Measurements from ENCODE around the gene POU3F4. TPM values are rescaled to one million over a fixed set of nuclear protein-coding genes. Genes with fewer than 3 reads are reported as not detected.

POU3F4 gene
- total RNA-seq, 4 donors from 2014 or later = not detected

DNA sequence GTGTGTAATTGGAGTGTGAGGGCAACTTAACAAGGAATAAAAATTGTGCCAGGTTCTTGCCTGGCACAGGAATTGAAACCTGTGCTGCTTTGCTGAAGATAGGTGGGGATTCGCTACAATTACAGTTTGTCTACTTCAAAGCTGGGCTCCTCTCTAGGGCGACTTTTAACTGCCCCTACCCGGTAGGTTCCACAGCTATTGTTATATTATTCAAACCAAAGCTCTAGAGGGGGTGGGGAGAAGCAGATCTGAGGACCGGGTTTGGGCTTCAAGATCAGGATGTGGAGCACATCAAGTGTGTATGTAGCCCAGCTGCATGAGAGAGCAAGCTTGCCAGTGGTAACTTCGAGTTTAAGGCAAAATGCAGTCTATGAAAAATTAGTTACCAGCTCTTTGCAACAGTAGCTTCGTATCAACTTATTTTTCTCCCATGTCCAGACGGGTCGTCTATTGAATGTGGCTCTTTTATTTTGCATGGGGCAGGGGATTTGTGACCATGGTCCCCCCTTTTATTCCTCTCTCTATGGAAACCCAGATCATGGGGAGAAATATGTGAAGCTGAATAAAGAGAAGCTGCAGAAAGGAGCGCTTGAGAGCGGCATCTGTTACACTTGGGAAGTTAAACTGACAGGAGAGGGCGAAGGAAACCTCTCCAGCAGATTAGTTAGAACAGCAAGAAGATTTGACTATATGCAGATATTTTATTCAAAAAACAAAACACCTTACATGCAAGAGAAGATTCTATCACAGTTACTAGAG is 3.2 kb upstream of the POU3F4 start:
- Histone ChIP-seq H3K4me3 (no peak overlapping the region), H3K36me3 (no peaks in the 10 kb centered on the region), H3K27me3 (peaks cover 72% of the 10 kb centered on the region), H3K4me1 (no peaks in the 10 kb centered on the region), H3K27ac (no peak overlapping the region), H3K9me3 (no peaks in the 10 kb centered on the region)
- DNase-seq (ENCODE audit: low spot score in 2 of 2) = no peak
- no peak for TF ChIP-seq EP300 (IDR thresholded peaks at IDR 0.05)
- TF ChIP-seq, protein P1, sequence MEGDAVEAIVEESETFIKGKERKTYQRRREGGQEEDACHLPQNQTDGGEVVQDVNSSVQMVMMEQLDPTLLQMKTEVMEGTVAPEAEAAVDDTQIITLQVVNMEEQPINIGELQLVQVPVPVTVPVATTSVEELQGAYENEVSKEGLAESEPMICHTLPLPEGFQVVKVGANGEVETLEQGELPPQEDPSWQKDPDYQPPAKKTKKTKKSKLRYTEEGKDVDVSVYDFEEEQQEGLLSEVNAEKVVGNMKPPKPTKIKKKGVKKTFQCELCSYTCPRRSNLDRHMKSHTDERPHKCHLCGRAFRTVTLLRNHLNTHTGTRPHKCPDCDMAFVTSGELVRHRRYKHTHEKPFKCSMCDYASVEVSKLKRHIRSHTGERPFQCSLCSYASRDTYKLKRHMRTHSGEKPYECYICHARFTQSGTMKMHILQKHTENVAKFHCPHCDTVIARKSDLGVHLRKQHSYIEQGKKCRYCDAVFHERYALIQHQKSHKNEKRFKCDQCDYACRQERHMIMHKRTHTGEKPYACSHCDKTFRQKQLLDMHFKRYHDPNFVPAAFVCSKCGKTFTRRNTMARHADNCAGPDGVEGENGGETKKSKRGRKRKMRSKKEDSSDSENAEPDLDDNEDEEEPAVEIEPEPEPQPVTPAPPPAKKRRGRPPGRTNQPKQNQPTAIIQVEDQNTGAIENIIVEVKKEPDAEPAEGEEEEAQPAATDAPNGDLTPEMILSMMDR (IDR thresholded peaks at IDR 0.05) = no peak
- TF ChIP-seq POLR2AphosphoS5 (IDR thresholded peaks at IDR 0.05) = no peak
- no peak for TF ChIP-seq POLR2A (IDR thresholded peaks at IDR 0.05)
- WGBS = 10% methylated on average over 11 of the region's 11 CpGs

DNA sequence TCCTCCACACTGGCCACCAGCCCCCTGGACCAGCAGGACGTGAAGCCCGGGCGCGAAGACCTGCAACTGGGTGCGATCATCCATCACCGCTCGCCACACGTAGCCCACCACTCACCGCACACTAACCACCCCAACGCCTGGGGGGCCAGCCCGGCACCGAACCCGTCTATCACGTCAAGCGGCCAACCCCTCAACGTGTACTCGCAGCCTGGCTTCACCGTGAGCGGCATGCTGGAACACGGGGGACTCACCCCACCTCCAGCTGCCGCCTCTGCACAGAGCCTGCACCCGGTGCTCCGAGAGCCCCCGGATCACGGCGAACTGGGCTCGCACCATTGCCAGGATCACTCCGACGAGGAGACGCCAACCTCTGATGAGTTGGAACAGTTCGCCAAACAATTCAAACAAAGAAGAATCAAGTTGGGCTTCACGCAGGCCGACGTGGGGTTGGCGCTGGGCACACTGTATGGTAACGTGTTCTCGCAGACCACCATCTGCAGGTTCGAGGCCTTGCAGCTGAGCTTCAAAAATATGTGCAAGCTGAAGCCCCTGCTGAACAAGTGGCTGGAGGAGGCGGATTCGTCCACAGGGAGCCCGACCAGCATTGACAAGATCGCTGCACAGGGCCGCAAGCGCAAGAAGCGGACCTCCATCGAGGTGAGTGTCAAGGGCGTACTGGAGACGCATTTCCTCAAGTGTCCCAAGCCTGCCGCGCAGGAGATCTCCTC is 600 bp downstream of the POU3F4 start:
- 36% methylated on average over 32 of the region's 50 CpGs for WGBS
- H3K4me1 ChIP-seq = peaks cover 5% of the 10 kb centered on the region
- no peaks in the 10 kb centered on the region for H3K9me3 ChIP-seq
- peak overlapping the region; percentile 28 for H3K4me3 ChIP-seq
- no peak overlapping the region for H3K27ac ChIP-seq
- H3K36me3 ChIP-seq = no peaks in the 10 kb centered on the region
- H3K27me3 ChIP-seq = peaks cover 66% of the 10 kb centered on the region
- DNase-seq (ENCODE audit: low spot score in 2 of 2) = no peak
- TF ChIP-seq EP300 (IDR thresholded peaks at IDR 0.05) (no peak), POLR2AphosphoS5 (IDR thresholded peaks at IDR 0.05) (no peak), POLR2A (IDR thresholded peaks at IDR 0.05) (no peak)
- TF ChIP-seq, protein P1 (IDR thresholded peaks at IDR 0.05) = no peak

DNA sequence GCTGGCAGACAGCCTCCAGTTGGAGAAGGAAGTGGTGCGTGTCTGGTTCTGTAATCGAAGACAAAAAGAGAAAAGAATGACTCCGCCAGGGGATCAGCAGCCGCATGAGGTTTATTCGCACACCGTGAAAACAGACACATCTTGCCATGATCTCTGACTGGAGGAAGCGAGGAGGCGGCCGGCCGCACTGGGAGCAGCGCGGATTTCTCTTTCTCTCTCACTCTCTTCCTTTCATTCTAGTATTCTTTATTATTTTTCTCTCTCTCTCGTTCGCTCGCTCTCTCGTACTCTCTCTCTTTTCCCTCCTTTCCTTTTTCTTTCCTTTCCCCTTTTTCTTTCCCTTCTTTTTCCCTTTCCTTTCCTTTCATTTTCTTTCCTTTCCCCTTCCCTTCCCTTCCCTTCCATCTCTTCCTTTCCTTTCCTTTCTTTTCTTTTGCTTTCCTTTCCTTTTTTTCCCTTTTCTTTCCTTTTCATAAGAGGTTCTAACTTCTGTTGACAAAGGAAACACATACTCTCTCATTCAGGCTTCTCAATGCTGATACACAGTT is 1.2 kb downstream of the POU3F4 start:
- H3K27me3 ChIP-seq = peaks cover 60% of the 10 kb centered on the region
- no peak for DNase-seq (ENCODE audit: low spot score in 2 of 2)
- no peaks in the 10 kb centered on the region for H3K9me3 ChIP-seq
- no peaks in the 10 kb centered on the region for H3K36me3 ChIP-seq
- H3K27ac ChIP-seq = no peak overlapping the region
- peak overlapping the region; percentile 28 for H3K4me3 ChIP-seq
- TF ChIP-seq, protein P1 (IDR thresholded peaks at IDR 0.05) = no peak
- TF ChIP-seq POLR2A (IDR thresholded peaks at IDR 0.05) (no peak), POLR2AphosphoS5 (IDR thresholded peaks at IDR 0.05) (no peak), EP300 (IDR thresholded peaks at IDR 0.05) (no peak)
- WGBS = 22% methylated on average over 16 of the region's 16 CpGs
- peaks cover 5% of the 10 kb centered on the region for H3K4me1 ChIP-seq

DNA sequence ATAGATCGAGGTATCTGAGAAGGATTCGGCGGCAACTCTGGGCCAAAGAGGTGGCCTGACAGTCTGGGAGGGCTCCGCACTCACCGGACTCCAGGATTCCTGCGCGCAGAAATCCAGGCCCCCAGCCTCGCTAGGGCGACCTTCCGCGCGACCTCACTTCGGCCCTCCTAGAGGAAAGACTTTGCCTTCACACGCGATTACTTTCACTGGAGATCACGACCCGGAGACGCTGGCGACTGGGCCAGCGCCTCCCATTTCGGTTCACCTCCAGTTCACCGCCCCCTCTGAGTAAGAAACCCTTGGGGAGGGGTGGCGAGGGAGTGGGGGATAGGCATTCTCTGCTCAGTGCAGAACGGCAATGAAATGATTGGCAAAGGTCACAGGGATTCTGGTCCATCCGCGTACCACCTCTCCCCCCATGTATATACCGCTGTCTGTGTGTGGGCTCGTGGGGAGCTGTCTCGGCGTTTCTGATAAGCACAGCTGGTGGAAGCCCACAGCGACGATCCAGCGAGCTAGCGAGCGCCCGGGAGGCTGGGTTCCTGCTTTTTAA is 2.5 kb downstream of the POU3F4 start:
- no peak overlapping the region for H3K27ac ChIP-seq
- H3K4me3 ChIP-seq = peak overlapping the region; percentile 26
- TF ChIP-seq POLR2AphosphoS5 (IDR thresholded peaks at IDR 0.05) (no peak), EP300 (IDR thresholded peaks at IDR 0.05) (no peak), POLR2A (IDR thresholded peaks at IDR 0.05) (no peak)
- TF ChIP-seq, protein P1 (IDR thresholded peaks at IDR 0.05) = no peak
- DNase-seq (ENCODE audit: low spot score in 2 of 2) = no peak
- H3K27me3 ChIP-seq = peaks cover 58% of the 10 kb centered on the region
- 47% methylated on average over 17 of the region's 36 CpGs for WGBS
- no peaks in the 10 kb centered on the region for H3K9me3 ChIP-seq
- no peaks in the 10 kb centered on the region for H3K36me3 ChIP-seq
- peaks cover 5% of the 10 kb centered on the region for H3K4me1 ChIP-seq

DNA sequence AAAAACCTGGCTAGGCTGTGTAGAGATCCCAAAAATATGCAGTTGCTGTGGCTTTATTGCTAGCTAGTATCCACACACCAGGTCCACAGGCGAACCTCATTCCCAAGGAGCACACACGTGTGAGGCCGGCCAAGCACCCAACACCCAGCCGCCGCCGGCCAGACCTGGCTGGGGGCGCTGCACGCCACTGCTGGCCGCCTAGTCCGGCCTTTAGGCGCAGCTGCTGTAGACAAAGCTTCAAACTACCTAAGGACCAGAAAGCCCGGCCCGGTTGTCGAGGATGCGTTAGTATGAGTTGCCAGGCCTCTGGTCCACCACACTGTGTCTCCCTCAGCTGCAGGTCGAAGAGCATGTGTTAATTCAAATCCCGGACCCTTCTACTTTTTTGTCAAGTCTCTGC is 3.1 kb downstream of the POU3F4 start:
- DNase-seq (ENCODE audit: low spot score in 2 of 2) = no peak
- Histone ChIP-seq H3K4me1 (peaks cover 5% of the 10 kb centered on the region), H3K27me3 (peaks cover 52% of the 10 kb centered on the region), H3K4me3 (no peak overlapping the region), H3K27ac (no peak overlapping the region), H3K9me3 (no peaks in the 10 kb centered on the region), H3K36me3 (no peaks in the 10 kb centered on the region)
- TF ChIP-seq EP300 (IDR thresholded peaks at IDR 0.05) (no peak), POLR2AphosphoS5 (IDR thresholded peaks at IDR 0.05) (no peak), POLR2A (IDR thresholded peaks at IDR 0.05) (no peak)
- TF ChIP-seq, protein P1 (IDR thresholded peaks at IDR 0.05) = no peak
- 32% methylated on average over 17 of the region's 17 CpGs for WGBS
